Measurements from ENCODE around the gene MGMT. TPM values are rescaled to one million over a fixed set of nuclear protein-coding genes. Genes with fewer than 3 reads are reported as not detected.

The MGMT gene
- total RNA-seq, 2 experiments from 2014 or later = 9.0 to 9.6 TPM

- Histone ChIP-seq H3K27me3 (ENCODE audit: control insufficient read depth in 1 of 2, insufficient read depth in 2 of 2, low read length in 2 of 2) (no peaks in the 10 kb centered on the region), H3K36me3 (ENCODE audit: insufficient read depth, low read length) (no peaks in the 10 kb centered on the region), H3K4me1 (ENCODE audit: insufficient read depth, low read length) (no peaks in the 10 kb centered on the region), H3K4me3 (ENCODE audit: low read length) (no peak overlapping the region), H3K27ac (ENCODE audit: low read depth in 1 of 2, low read length in 2 of 2) (no peak overlapping the region), H3K9me3 (ENCODE audit: control insufficient read depth in 1 of 2, insufficient read depth in 1 of 2, low read length in 2 of 2) (peaks cover 0 to 25% of the 10 kb centered on the region in 2 experiments)
- Mint-ChIP-seq H3K4me1 (ENCODE audit: low read depth) (peaks cover 4% of the 10 kb centered on the region), H3K36me3 (ENCODE audit: low read depth) (peaks cover 70% of the 10 kb centered on the region), H3K4me3 (no peak overlapping the region), H3K27me3 (no peaks in the 10 kb centered on the region), H3K9me3 (peaks cover 6% of the 10 kb centered on the region), H3K27ac (no peak overlapping the region)
- TF ChIP-seq CTCF (IDR thresholded peaks at IDR 0.05) = no peak
- DNase-seq = no peak
- ChIA-PET CTCF (no interaction called here), POLR2A (no interaction called here)
- intact Hi-C loops (cut with DNase I, micrococcal nuclease) = no loop called here
- no peak for ATAC-seq (ENCODE audit: poor library complexity)
These were observed 142.5 kb downstream of the MGMT start for GRCh38 chr10:129609551-129609950.

- peaks cover 6% of the 10 kb centered on the region for H3K9me3 Mint-ChIP-seq
- H3K4me3 Mint-ChIP-seq = no peak overlapping the region
- peaks cover 77% of the 10 kb centered on the region for H3K36me3 Mint-ChIP-seq (ENCODE audit: low read depth)
- Histone ChIP-seq H3K4me1 (ENCODE audit: insufficient read depth, low read length) (no peaks in the 10 kb centered on the region), H3K9me3 (ENCODE audit: control insufficient read depth in 1 of 2, insufficient read depth in 1 of 2, low read length in 2 of 2) (peaks cover 0 to 39% of the 10 kb centered on the region in 2 experiments), H3K36me3 (ENCODE audit: insufficient read depth, low read length) (no peaks in the 10 kb centered on the region), H3K27me3 (ENCODE audit: control insufficient read depth in 1 of 2, insufficient read depth in 2 of 2, low read length in 2 of 2) (no peaks in the 10 kb centered on the region), H3K27ac (ENCODE audit: low read depth in 1 of 2, low read length in 2 of 2) (no peak overlapping the region), H3K4me3 (ENCODE audit: low read length) (no peak overlapping the region)
- no peak for TF ChIP-seq CTCF (IDR thresholded peaks at IDR 0.05)
- H3K27ac Mint-ChIP-seq = no peak overlapping the region
- CTCF ChIA-PET = no interaction called here
- ATAC-seq (ENCODE audit: poor library complexity) = no peak
- DNase-seq = no peak
- H3K27me3 Mint-ChIP-seq = no peaks in the 10 kb centered on the region
- POLR2A ChIA-PET = no interaction called here
- H3K4me1 Mint-ChIP-seq (ENCODE audit: low read depth) = peaks cover 4% of the 10 kb centered on the region
- intact Hi-C loops (cut with DNase I, micrococcal nuclease) = no loop called here
These were observed 145.6 kb downstream of the MGMT start for GRCh38 chr10:129612481-129613109.

GRCh38 chr10:129613377-129613980 lies 146.4 kb downstream of the MGMT start:
- no peaks in the 10 kb centered on the region for H3K27me3 ChIP-seq (ENCODE audit: control insufficient read depth in 1 of 2, insufficient read depth in 2 of 2, low read length in 2 of 2)
- ChIA-PET POLR2A (no interaction called here), CTCF (no interaction called here)
- peaks cover 0 to 42% of the 10 kb centered on the region in 2 experiments for H3K9me3 ChIP-seq (ENCODE audit: control insufficient read depth in 1 of 2, insufficient read depth in 1 of 2, low read length in 2 of 2)
- Mint-ChIP-seq H3K4me3 (no peak overlapping the region), H3K27me3 (no peaks in the 10 kb centered on the region), H3K4me1 (ENCODE audit: low read depth) (peaks cover 4% of the 10 kb centered on the region), H3K36me3 (ENCODE audit: low read depth) (peaks cover 79% of the 10 kb centered on the region), H3K27ac (no peak overlapping the region), H3K9me3 (peaks cover 6% of the 10 kb centered on the region)
- ATAC-seq (ENCODE audit: poor library complexity) = no peak
- intact Hi-C loops (cut with DNase I, micrococcal nuclease) = no loop called here
- no peak overlapping the region for H3K27ac ChIP-seq (ENCODE audit: low read depth in 1 of 2, low read length in 2 of 2)
- TF ChIP-seq CTCF (IDR thresholded peaks at IDR 0.05) = no peak
- no peak for DNase-seq
- no peaks in the 10 kb centered on the region for H3K4me1 ChIP-seq (ENCODE audit: insufficient read depth, low read length)
- H3K4me3 ChIP-seq (ENCODE audit: low read length) = no peak overlapping the region
- H3K36me3 ChIP-seq (ENCODE audit: insufficient read depth, low read length) = no peaks in the 10 kb centered on the region
